Endometrial microvascular endothelial cells (primary cell): Measurements from ENCODE around the gene UNC5A. TPM values are rescaled to one million over a fixed set of nuclear protein-coding genes. Genes with fewer than 3 reads are reported as not detected.

Source experiments
- in situ Hi-C: cut with HindIII; loops from 2 replicates; pipeline ENCODE4 v1.10.0; 2017; ENCODE audit warnings: low sequenced_read_pairs, low pct_unique_long_range_greater_than_20kb; ENCODE audit errors: inconsistent ontology term
- total RNA-seq: library from RNA; depleted of rRNA; stranded (reverse); fragments of >200 nt; gene quantifications from one replicate; pipeline ENCODE4 v1.2.3, GENCODE V29; 2015; ENCODE audit errors: inconsistent ontology term

The UNC5A gene
- total RNA-seq, 1 donor from 2014 or later = not detected

GRCh38 chr5:176816043-176816745 is 5.8 kb downstream of the UNC5A start:
- in situ Hi-C loops = no loop called here

- in situ Hi-C loops = no loop called here
Measured at GRCh38 chr5:176816791-176817347, 6.5 kb downstream of the UNC5A start.

GRCh38 chr5:176817369-176817840 is 7.0 kb downstream of the UNC5A start:
- in situ Hi-C loops = no loop called here

- in situ Hi-C loops = no loop called here
Measured at GRCh38 chr5:176817841-176818377, 7.5 kb downstream of the UNC5A start.

- in situ Hi-C loops = no loop called here
Measured at GRCh38 chr5:176818391-176819098, 8.2 kb downstream of the UNC5A start.

DNA sequence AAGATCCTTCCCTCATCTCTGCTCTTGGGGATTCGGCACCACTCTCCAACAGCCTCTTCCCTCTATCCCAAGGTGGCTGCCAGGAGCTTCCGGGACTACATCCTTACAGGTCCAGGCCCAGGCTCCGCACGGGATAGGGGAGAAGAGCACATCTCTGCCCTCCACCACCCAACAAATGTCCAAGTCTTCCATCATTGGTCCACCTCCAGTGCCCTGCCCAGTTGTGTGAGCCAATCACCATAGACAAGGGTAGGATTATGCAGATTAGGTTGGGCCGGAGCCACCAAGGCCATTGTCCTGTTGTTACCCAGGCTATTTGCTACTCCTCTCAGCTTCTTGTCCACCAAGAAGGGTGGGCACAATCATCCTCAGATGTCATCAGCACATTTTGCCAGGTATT is 9.1 kb downstream of the UNC5A start:
- in situ Hi-C loops = no loop called here

- in situ Hi-C loops = no loop called here
Measured at GRCh38 chr5:176820937-176821336, 10.6 kb downstream of the UNC5A start.

DNA sequence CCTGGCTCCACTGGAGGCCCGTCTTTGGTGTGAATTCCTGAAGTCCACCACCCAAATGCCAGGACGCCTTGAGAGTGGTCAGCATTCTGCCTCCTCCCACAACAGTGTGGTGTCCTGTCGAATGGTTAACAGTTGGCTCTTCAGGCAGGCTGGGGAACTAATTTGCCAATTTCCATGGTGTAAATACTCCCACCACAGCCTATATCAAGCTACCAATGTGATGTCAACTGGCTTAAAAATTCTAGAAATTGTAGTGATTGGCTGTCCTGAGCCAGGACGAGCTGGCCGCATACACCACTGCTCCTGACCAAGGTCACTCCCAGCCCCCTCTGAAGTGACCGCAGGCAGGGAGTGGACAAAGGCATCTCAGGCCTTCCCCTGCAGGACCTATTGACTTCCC is 11.1 kb downstream of the UNC5A start:
- in situ Hi-C loops = no loop called here

DNA sequence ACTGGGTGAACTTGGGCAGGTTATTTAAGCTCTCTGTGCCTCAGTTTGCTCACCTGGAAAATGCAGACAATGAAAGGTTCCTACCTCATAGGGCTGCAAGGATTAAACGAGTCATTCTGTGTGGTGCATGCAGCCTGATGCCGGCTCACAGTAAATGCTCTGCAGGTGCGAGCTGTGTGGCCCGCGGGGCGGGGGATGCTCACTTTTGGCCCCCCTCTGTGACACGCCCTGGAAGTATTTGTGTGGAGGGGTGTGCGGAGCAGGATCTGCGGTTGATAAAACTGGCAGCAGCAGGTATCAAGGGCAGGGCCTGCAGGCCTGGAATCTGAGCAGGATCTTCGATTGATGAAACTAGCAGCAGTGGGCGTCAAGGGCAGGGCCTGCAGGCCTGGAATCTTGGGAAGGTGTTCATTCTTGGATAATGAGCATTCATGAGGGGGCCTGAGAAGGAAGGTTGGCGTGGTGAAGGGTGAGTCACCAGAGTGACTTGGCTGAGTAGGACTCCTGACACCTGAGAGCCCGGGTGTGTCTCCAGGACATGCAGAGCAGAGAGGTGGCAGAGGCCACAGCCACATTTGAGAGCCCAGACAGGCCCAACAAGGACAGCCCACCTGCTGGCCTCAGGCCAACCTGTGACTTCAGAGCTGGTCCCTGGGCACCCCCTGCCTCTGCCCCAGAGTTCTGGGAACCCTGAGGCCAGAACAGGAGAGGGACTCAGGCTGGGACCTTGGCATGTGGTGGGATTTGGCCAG is 11.9 kb downstream of the UNC5A start:
- in situ Hi-C loops = no loop called here

GRCh38 chr5:176822793-176823481 is 12.6 kb downstream of the UNC5A start:
- in situ Hi-C loops = no loop called here

- in situ Hi-C loops = no loop called here
Measured at GRCh38 chr5:176823869-176824412, 13.6 kb downstream of the UNC5A start.

DNA sequence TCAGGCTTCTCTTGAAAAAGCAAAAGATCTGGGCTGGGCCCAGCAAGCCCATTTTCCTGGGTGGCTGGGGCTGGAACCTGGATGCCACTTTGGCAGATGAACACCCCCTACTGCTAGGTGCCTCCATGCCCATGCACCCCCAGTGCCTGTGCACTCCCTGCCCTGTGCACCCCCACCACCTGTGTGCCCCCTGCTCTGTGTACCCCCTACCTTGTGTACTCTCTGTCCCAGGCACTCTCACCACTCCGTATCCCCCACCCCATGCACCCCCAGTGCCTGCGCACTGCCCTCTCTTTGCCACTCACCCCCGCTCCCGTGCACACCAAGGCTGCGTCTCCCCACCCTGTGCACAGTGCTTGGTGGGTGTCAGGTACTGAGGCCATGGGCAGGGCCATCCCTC is 14.2 kb downstream of the UNC5A start:
- in situ Hi-C loops = no loop called here

GRCh38 chr5:176825234-176825633 is 14.9 kb downstream of the UNC5A start:
- in situ Hi-C loops = no loop called here

DNA sequence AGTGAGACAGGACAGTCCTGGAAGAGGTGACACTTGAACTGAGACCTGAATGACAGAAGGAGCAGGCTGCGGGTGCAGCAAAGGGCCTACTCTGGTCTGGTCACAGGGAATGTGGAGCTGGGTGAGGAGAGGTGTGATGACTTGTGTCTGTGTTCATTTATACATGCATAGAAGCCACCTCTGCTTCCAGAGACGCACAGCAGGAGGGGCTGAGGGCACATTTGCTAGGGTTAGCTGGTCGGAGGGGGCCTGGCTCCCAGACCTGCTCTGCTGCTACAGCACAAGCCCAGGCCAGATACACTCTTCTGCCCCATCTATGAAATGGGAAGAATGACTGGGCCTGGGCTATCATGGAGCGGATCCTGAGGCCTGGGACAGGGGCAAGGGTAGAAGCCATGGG is 15.6 kb downstream of the UNC5A start:
- in situ Hi-C loops = no loop called here

DNA sequence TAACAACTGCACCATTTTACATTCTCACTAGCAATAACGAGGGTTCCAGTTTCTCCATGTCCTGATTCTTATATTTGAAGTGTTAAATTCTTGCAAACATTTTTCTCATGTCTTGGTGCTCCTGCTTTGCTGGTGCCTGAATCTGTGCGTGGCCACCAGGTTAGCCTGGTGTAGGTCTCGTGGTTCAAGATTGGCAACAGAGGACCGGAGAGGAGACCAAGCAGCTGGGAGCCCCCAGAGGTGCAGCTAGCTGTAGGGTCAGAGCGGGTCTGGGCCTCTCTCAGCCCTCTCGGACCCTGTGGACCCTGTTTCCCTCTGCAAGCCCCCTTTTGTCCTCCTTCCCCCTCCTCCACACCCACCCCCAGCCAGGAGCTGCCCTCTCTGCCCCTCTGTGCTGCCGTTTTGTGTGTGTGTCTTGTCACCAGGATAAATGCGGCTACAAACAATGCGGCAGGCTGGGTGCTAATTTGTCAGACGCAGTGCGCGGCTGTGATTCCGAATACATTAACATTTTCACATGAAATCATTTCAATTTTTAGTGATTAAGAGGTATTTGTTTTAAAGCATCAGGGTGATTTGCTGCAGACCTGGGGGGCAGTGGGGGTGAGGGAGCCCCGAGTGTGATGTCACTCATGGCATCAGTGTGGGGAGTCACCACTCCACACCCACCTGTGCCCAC is 17.5 kb downstream of the UNC5A start:
- in situ Hi-C loops = no loop called here

DNA sequence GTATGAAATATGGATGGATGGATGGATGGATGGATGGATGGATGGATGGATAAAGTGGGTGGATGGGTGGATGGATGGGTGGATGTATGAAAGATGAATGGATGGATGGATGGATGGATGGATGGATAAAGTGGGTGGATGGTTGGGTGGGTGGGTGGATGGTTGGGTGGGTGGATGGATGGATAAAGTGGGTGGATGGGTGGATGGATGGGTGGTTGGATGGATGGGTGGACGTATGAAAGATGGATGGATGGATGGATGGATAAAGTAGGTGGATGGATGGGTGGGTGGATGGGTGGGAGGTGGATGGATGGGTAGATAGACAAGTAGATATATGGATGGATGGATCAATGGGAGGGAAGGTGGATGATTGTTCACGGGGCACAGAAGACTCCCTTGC is 19.0 kb downstream of the UNC5A start:
- in situ Hi-C loops = no loop called here

- in situ Hi-C loops = no loop called here
Measured at GRCh38 chr5:176830422-176830994, 20.1 kb downstream of the UNC5A start.

DNA sequence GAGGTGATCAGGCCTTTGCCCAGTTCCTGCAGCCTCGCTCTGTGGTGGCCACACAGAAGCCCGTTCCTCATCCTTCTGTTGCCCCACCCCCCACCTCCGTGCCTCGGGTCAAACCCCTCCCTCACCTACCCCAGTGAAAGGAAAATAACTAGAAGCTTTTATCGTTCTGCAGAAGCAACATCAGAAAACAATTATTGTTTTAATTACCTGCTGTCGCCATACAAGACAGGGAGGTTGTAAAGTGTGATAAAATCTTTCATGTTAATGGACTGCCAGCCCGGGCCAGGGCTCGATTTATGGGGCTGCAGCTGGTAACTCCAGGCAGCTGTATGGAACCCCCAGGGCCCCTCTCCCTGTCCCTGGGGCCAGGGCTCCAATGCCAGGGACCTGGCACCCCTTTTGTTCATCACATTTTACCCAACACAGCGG is 20.6 kb downstream of the UNC5A start:
- in situ Hi-C loops = no loop called here
